GM10266 (cell line): ENCODE results near the gene NADSYN1.

ENCODE experiments used
- DNase-seq: peaks from one replicate; pipeline ENCODE4 v3.0.0; 2012; ENCODE audit errors: extremely low spot score
- TF ChIP-seq, protein P1 (sequence below): IDR thresholded peaks from 2 replicates; pipeline ENCODE4 v1.5.1; 2012; ENCODE audit warnings: mild to moderate bottlenecking, low read depth; ENCODE audit not compliant: control insufficient read depth, insufficient read depth; ENCODE audit errors: missing control alignments

Gene NADSYN1

DNA sequence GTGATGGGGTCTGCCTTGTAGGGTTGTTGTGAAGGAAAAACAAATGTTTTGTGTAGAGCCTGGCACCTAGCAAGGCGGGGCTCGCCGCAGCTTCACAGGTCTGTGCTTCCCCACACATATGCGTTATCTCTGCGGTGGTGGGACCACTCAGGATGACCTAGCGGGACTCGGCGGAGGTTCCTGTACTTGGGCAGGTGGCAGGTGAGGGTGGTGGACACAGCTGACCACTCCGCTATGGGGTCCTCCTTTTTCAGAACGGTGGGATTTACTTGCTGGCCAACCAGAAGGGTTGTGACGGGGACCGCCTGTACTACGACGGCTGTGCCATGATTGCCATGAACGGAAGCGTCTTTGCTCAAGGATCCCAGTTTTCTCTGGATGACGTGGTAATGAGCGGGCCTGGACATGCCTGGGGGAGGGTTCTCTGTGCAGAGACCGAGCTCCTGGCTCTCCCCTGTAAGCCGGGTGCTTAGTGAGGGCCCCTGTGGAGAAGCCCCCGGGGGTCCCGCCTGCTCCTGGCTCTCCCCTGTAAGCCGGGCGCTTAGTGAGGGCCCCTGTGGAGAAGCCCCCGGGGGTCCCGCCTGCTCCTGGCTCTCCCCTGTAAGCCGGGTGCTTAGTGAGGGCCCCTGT, 21.3 kb downstream of the NADSYN1 start:
- TF ChIP-seq, protein P1, sequence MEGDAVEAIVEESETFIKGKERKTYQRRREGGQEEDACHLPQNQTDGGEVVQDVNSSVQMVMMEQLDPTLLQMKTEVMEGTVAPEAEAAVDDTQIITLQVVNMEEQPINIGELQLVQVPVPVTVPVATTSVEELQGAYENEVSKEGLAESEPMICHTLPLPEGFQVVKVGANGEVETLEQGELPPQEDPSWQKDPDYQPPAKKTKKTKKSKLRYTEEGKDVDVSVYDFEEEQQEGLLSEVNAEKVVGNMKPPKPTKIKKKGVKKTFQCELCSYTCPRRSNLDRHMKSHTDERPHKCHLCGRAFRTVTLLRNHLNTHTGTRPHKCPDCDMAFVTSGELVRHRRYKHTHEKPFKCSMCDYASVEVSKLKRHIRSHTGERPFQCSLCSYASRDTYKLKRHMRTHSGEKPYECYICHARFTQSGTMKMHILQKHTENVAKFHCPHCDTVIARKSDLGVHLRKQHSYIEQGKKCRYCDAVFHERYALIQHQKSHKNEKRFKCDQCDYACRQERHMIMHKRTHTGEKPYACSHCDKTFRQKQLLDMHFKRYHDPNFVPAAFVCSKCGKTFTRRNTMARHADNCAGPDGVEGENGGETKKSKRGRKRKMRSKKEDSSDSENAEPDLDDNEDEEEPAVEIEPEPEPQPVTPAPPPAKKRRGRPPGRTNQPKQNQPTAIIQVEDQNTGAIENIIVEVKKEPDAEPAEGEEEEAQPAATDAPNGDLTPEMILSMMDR, result no peak
- DNase-seq, result no peak

DNA sequence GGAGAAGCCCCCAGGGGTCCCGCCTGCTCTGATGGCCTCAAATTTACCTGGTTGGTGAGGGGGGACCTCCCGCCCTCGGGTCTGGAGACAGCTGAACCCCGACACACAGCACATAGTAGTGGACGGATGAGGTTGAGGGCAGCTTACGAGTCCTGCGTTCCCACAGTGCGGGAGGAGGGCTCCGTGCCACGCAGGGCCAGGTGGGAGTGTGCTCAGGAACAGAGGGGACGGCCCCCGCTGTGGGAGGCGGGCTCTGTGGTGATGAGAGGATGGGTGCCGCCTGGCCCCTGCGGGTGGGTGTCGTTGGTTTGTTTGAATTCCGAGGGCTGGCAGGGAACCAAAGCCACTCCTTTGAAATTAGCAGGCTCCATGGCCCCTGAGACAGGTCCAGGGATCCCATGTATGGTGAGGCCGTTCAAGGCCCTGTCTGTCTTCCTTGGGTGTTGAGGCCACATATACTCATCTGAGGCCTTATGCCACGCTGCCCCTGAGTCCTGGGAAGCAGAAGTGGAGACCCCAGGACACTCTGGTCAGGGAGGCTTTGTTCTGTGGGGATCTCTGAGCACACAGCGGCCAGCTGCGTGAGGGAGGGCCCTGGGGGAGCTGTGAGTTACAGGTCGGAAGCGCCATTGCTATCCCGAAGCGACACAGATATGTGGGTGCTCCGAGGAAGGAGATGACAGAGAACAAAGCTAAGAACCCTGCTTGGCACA, 21.9 kb downstream of the NADSYN1 start:
- DNase-seq, result no peak
- TF ChIP-seq, protein P1, result no peak

DNA sequence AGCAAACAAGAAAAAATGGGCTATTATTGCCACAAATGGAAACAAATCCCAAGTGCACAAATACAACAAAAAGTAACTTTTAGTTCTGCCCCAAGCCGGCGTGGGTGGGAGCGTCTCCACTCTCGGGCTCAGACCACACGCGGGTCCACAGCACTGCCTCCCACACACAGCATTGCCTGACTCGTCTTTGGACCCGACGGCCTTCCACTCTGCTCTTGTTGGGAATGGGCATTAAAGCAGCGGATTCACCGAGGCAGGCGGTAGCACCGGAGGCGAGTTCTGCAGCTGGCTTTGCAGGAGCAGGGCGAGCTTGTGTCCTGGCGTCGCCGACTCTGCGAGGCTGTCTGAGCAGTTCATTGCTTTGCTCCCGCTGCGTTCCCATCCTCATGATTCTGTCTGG, 23.0 kb downstream of the NADSYN1 start:
- TF ChIP-seq, protein P1, result no peak
- no peak for DNase-seq

DNA sequence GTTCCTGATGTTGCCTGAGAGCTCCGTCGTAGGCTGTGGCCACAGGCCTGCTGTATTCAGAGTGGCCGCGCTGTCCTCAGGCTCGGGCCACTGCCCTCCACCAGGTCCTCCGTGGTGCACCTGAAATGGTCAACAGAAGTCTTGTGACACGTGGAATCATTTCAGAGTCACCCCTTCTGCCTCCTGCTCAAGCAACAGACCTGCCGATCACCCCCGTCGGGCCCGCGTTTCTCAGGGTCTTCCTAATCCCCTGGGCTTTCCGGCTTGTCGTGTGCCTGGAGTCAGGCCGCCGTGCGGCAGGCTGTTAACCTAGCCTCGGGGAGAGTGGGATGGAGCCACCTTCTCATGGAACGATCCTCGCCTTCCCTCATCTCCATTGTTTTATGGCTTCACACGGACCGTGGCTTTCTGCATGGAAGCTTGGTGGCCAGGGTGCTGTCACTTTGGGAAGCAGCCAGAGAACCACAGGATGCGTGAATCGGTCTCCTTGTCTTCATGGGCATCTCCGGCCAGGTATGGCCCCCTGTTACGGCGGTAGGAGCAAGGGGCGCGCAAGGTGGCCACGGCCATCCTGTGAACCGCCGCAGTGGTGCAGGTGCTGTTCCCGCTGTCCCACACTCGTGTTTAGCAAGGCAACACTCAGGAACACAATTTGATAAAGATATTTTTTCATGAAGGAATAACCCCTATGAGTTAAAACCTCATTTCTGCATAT, 24.1 kb downstream of the NADSYN1 start:
- TF ChIP-seq, protein P1, result no peak
- DNase-seq, result no peak

DNA sequence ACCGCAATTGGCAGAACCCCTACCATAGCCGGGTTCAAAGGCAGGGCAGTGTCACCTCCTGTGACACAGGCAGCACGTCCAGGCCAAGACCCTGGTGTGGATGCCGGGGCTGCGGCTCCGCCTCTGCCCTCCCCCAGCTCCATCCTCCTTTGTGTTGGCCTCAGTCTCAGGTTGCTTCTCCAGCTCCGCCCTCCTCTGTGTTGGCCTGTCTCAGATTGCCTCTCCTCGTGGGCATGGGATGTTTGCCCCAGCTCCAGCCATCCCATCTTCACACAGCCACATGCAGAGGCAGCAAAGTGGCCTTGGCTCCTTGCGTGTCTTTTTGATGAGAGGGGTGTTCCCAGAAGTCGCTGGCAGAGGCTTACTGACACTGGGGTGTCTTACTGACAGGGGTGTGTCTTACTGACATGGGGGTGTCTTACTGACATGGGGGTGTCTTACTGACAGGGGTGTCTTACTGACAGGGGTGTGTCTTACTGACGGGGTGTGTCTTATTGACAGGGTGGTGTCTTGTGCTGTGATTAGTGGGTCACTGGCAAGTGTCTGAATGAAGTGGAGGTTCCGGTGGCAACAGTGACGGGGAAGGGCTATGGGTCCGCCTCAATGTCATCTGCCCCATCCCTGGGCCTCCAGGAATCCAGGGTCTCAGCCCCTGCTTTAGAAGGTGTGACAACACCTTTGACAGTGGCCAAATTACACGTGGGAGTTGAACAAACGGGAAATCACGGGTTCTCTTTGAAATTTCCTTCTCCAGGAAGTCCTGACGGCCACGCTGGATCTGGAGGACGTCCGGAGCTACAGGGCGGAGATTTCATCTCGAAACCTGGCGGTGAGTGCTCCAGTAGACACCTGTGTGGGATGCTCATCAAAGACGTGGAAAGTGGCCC, 24.9 kb downstream of the NADSYN1 start:
- TF ChIP-seq, protein P1, result no peak
- DNase-seq, result no peak

DNA sequence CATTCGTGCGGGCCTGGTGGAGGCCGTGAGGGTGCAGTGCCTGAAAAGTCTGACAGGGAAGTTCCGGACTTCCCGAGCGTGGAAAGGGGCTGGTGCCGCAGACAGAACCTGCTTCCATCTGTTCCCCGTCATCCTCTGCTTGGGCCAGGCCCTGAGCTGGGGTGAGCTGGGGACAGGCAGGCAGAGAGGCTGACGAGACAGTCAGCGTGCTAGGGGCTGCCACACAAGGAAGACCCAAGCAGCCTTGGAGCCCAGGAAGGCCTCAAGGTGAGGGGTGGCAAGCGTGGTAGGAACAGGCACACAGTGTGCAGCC, 25.5 kb downstream of the NADSYN1 start:
- TF ChIP-seq, protein P1, result no peak
- DNase-seq, result no peak
